ENCODE data around the gene CD83.

The CD83 gene

GRCh38 chr6:14094721-14095120 lies 22.9 kb upstream of the CD83 start:
- no peaks in the 10 kb centered on the region for H3K9me3 ChIP-seq (ENCODE audit: control insufficient read depth, low read length)
- no peak overlapping the region for H3K27ac ChIP-seq
- H2AFZ ChIP-seq, result no peak overlapping the region
- no peaks in the 10 kb centered on the region for H3K36me3 ChIP-seq (ENCODE audit: control insufficient read depth, insufficient read depth, low read length)
- H3K27me3 ChIP-seq (ENCODE audit: control insufficient read depth, insufficient read depth, low read length), result no peaks in the 10 kb centered on the region
- no peak for TF ChIP-seq CTCF (IDR thresholded peaks at IDR 0.05)
- H3K4me2 ChIP-seq (ENCODE audit: low read length), result no peak overlapping the region
- no peak overlapping the region for H3K4me3 ChIP-seq (ENCODE audit: low read depth, low read length)
- H3K79me2 ChIP-seq, result no peaks in the 10 kb centered on the region
- H3K4me1 ChIP-seq, result no peaks in the 10 kb centered on the region
- no peak overlapping the region for H3K9ac ChIP-seq

- H3K4me2 ChIP-seq (ENCODE audit: low read length), result no peak overlapping the region
- no peak overlapping the region for H3K4me3 ChIP-seq (ENCODE audit: low read depth, low read length)
- H3K27me3 ChIP-seq (ENCODE audit: control insufficient read depth, insufficient read depth, low read length), result no peaks in the 10 kb centered on the region
- no peak overlapping the region for H2AFZ ChIP-seq
- H3K4me1 ChIP-seq, result no peaks in the 10 kb centered on the region
- TF ChIP-seq CTCF (IDR thresholded peaks at IDR 0.05), result no peak
- H3K36me3 ChIP-seq (ENCODE audit: control insufficient read depth, insufficient read depth, low read length), result no peaks in the 10 kb centered on the region
- H3K79me2 ChIP-seq, result no peaks in the 10 kb centered on the region
- no peak overlapping the region for H3K9ac ChIP-seq
- H3K27ac ChIP-seq, result no peak overlapping the region
- no peaks in the 10 kb centered on the region for H3K9me3 ChIP-seq (ENCODE audit: control insufficient read depth, low read length)
Observed at GRCh38 chr6:14095437-14095836, 22.1 kb upstream of the CD83 start.

- no peak for TF ChIP-seq CTCF (IDR thresholded peaks at IDR 0.05)
- no peaks in the 10 kb centered on the region for H3K27me3 ChIP-seq (ENCODE audit: control insufficient read depth, insufficient read depth, low read length)
Observed at GRCh38 chr6:14100138-14100537, 17.4 kb upstream of the CD83 start.

GRCh38 chr6:14100966-14101365 lies 16.6 kb upstream of the CD83 start:
- Histone ChIP-seq H3K4me1 (no peaks in the 10 kb centered on the region), H3K36me3 (ENCODE audit: control insufficient read depth, insufficient read depth, low read length) (no peaks in the 10 kb centered on the region), H2AFZ (no peak overlapping the region), H3K79me2 (no peaks in the 10 kb centered on the region), H3K4me3 (ENCODE audit: low read depth, low read length) (no peak overlapping the region), H3K27me3 (ENCODE audit: control insufficient read depth, insufficient read depth, low read length) (no peaks in the 10 kb centered on the region), H3K4me2 (ENCODE audit: low read length) (no peak overlapping the region), H3K27ac (no peak overlapping the region), H3K9ac (no peak overlapping the region), H3K9me3 (ENCODE audit: control insufficient read depth, low read length) (no peaks in the 10 kb centered on the region)
- TF ChIP-seq CTCF (IDR thresholded peaks at IDR 0.05), result no peak

More at GRCh38 chr6:14100138-14100537, 17.4 kb upstream of the CD83 start:
- H2AFZ ChIP-seq, result no peak overlapping the region
- no peak overlapping the region for H3K9ac ChIP-seq
- no peak overlapping the region for H3K27ac ChIP-seq
- no peaks in the 10 kb centered on the region for H3K9me3 ChIP-seq (ENCODE audit: control insufficient read depth, low read length)
- H3K79me2 ChIP-seq, result no peaks in the 10 kb centered on the region
- H3K4me2 ChIP-seq (ENCODE audit: low read length), result no peak overlapping the region
- H3K4me1 ChIP-seq, result no peaks in the 10 kb centered on the region
- H3K36me3 ChIP-seq (ENCODE audit: control insufficient read depth, insufficient read depth, low read length), result no peaks in the 10 kb centered on the region
- H3K4me3 ChIP-seq (ENCODE audit: low read depth, low read length), result no peak overlapping the region

- no peaks in the 10 kb centered on the region for H3K27me3 ChIP-seq (ENCODE audit: control insufficient read depth, insufficient read depth, low read length)
- H3K79me2 ChIP-seq, result no peaks in the 10 kb centered on the region
- H3K9ac ChIP-seq, result no peak overlapping the region
- no peak overlapping the region for H3K4me3 ChIP-seq (ENCODE audit: low read depth, low read length)
- H3K4me2 ChIP-seq (ENCODE audit: low read length), result no peak overlapping the region
- no peaks in the 10 kb centered on the region for H3K9me3 ChIP-seq (ENCODE audit: control insufficient read depth, low read length)
- H3K36me3 ChIP-seq (ENCODE audit: control insufficient read depth, insufficient read depth, low read length), result no peaks in the 10 kb centered on the region
- no peak for TF ChIP-seq CTCF (IDR thresholded peaks at IDR 0.05)
- no peaks in the 10 kb centered on the region for H3K4me1 ChIP-seq
- no peak overlapping the region for H2AFZ ChIP-seq
- H3K27ac ChIP-seq, result no peak overlapping the region
Observed at GRCh38 chr6:14102383-14102782, 15.2 kb upstream of the CD83 start.
